Activated T-helper 2 cell treated with anti-CD3 and anti-CD28 coated beads, Interferon-gamma antibody, Interleukin-2, Interleukin-4, amounts not matched to agents 10 μg/mL and 5 μg/mL and 100 μg/mL, durations not matched to agents 14 hours and 24 hours and 36 hours (primary cell): ENCODE measurements around the gene RPP25. TPM values are rescaled to one million over a fixed set of nuclear protein-coding genes. Genes with fewer than 3 reads are reported as not detected.

ENCODE experiments used
- DNase-seq: peaks from one replicate; pipeline ENCODE4 v3.0.0; 2021; ENCODE audit warnings: low spot score
- H3K27ac Mint-ChIP-seq: one replicate; pipeline ENCODE4 v1.8.0; 2021; ENCODE audit warnings: mixed read lengths
- H3K27me3 Mint-ChIP-seq: one replicate; pipeline ENCODE4 v1.8.0; 2021; ENCODE audit warnings: low read depth, mixed read lengths
- H3K36me3 Mint-ChIP-seq: one replicate; pipeline ENCODE4 v1.8.0; 2021; ENCODE audit warnings: low read depth, mixed read lengths
- H3K4me1 Mint-ChIP-seq: one replicate; pipeline ENCODE4 v1.8.0; 2021; ENCODE audit warnings: low read depth, mixed read lengths
- H3K4me3 Mint-ChIP-seq: one replicate; pipeline ENCODE4 v1.8.0; 2021; ENCODE audit warnings: low read depth, mild to moderate bottlenecking, moderate library complexity, mixed read lengths
- H3K9me3 Mint-ChIP-seq: one replicate; pipeline ENCODE4 v1.8.0; 2021; ENCODE audit warnings: mixed read lengths
- intact Hi-C: fragments of 100-400 bp; cut with micrococcal nuclease; formaldehyde crosslinking; loops from one replicate; pipeline ENCODE4 v1.15.1; 2023
- total RNA-seq: library from RNA; stranded (reverse); gene quantifications from 2 replicates; pipeline ENCODE4 v1.2.3, GENCODE V29; 2022

RPP25 gene
- total RNA-seq, 1 donor from 2014 or later = 14.2 TPM

GRCh38 chr15:74983725-74984231 is 27.2 kb upstream of the RPP25 start:
- no peaks in the 10 kb centered on the region for H3K36me3 Mint-ChIP-seq
- DNase-seq = peak; percentile 19
- H3K4me1 Mint-ChIP-seq = peaks cover 9% of the 10 kb centered on the region
- no peak overlapping the region for H3K4me3 Mint-ChIP-seq
- H3K27me3 Mint-ChIP-seq = peaks cover 3% of the 10 kb centered on the region
- no peaks in the 10 kb centered on the region for H3K9me3 Mint-ChIP-seq
- intact Hi-C loops = loop anchor here (1.0 kb wide), 1 partner anchor 22 kb away; no protein-coding TSS in a partner anchor
- H3K27ac Mint-ChIP-seq = peak overlapping the region; percentile 77

- DNase-seq = no peak
- peaks cover 3% of the 10 kb centered on the region for H3K27me3 Mint-ChIP-seq
- no peaks in the 10 kb centered on the region for H3K36me3 Mint-ChIP-seq
- H3K27ac Mint-ChIP-seq = no peak overlapping the region
- intact Hi-C loops = no loop called here
- peaks cover 21% of the 10 kb centered on the region for H3K4me1 Mint-ChIP-seq
- no peak overlapping the region for H3K4me3 Mint-ChIP-seq
- no peaks in the 10 kb centered on the region for H3K9me3 Mint-ChIP-seq
Observed at GRCh38 chr15:74982183-74982582, 25.6 kb upstream of the RPP25 start.

GRCh38 chr15:74978503-74978902 is 21.9 kb upstream of the RPP25 start:
- DNase-seq = no peak
- Mint-ChIP-seq H3K27ac (no peak overlapping the region), H3K27me3 (peaks cover 3% of the 10 kb centered on the region), H3K4me1 (peaks cover 13% of the 10 kb centered on the region), H3K9me3 (no peaks in the 10 kb centered on the region), H3K4me3 (no peak overlapping the region), H3K36me3 (no peaks in the 10 kb centered on the region)
- intact Hi-C loops = no loop called here

GRCh38 chr15:74978077-74978476 is 21.5 kb upstream of the RPP25 start:
- Mint-ChIP-seq H3K27me3 (peaks cover 3% of the 10 kb centered on the region), H3K9me3 (no peaks in the 10 kb centered on the region), H3K36me3 (no peaks in the 10 kb centered on the region), H3K4me3 (no peak overlapping the region), H3K27ac (peak overlapping the region; percentile 49), H3K4me1 (peaks cover 12% of the 10 kb centered on the region)
- no peak for DNase-seq
- intact Hi-C loops = no loop called here

- Mint-ChIP-seq H3K4me3 (no peak overlapping the region), H3K9me3 (no peaks in the 10 kb centered on the region), H3K27me3 (peaks cover 7% of the 10 kb centered on the region), H3K4me1 (peaks cover 12% of the 10 kb centered on the region), H3K36me3 (no peaks in the 10 kb centered on the region), H3K27ac (peak overlapping the region; percentile 49)
- intact Hi-C loops = no loop called here
- no peak for DNase-seq
Observed at GRCh38 chr15:74977599-74977998, 21.0 kb upstream of the RPP25 start.

GRCh38 chr15:74976159-74976558 is 19.6 kb upstream of the RPP25 start:
- no peaks in the 10 kb centered on the region for H3K9me3 Mint-ChIP-seq
- intact Hi-C loops = no loop called here
- H3K4me3 Mint-ChIP-seq = no peak overlapping the region
- no peak for DNase-seq
- peaks cover 12% of the 10 kb centered on the region for H3K4me1 Mint-ChIP-seq
- H3K27me3 Mint-ChIP-seq = peaks cover 7% of the 10 kb centered on the region
- H3K36me3 Mint-ChIP-seq = no peaks in the 10 kb centered on the region
- H3K27ac Mint-ChIP-seq = no peak overlapping the region

- intact Hi-C loops = no loop called here
- Mint-ChIP-seq H3K4me1 (no peaks in the 10 kb centered on the region), H3K27ac (no peak overlapping the region), H3K27me3 (no peaks in the 10 kb centered on the region), H3K4me3 (no peak overlapping the region), H3K9me3 (no peaks in the 10 kb centered on the region), H3K36me3 (no peaks in the 10 kb centered on the region)
- DNase-seq = no peak
Observed at GRCh38 chr15:74967670-74968069, 11.1 kb upstream of the RPP25 start.

GRCh38 chr15:74964794-74965193 is 8.2 kb upstream of the RPP25 start:
- Mint-ChIP-seq H3K27me3 (peaks cover 16% of the 10 kb centered on the region), H3K9me3 (no peaks in the 10 kb centered on the region), H3K27ac (no peak overlapping the region), H3K4me3 (no peak overlapping the region), H3K4me1 (peaks cover 12% of the 10 kb centered on the region), H3K36me3 (no peaks in the 10 kb centered on the region)
- intact Hi-C loops = no loop called here
- no peak for DNase-seq

- no peaks in the 10 kb centered on the region for H3K36me3 Mint-ChIP-seq
- DNase-seq = no peak
- intact Hi-C loops = no loop called here
- H3K9me3 Mint-ChIP-seq = no peaks in the 10 kb centered on the region
- H3K27ac Mint-ChIP-seq = no peak overlapping the region
- no peak overlapping the region for H3K4me3 Mint-ChIP-seq
- peaks cover 31% of the 10 kb centered on the region for H3K27me3 Mint-ChIP-seq
- peaks cover 18% of the 10 kb centered on the region for H3K4me1 Mint-ChIP-seq
Observed at GRCh38 chr15:74963213-74963612, 6.6 kb upstream of the RPP25 start.

- H3K4me1 Mint-ChIP-seq = peaks cover 21% of the 10 kb centered on the region
- no peaks in the 10 kb centered on the region for H3K36me3 Mint-ChIP-seq
- H3K27me3 Mint-ChIP-seq = peaks cover 35% of the 10 kb centered on the region
- H3K9me3 Mint-ChIP-seq = no peaks in the 10 kb centered on the region
- no peak for DNase-seq
- no peak overlapping the region for H3K27ac Mint-ChIP-seq
- intact Hi-C loops = no loop called here
- H3K4me3 Mint-ChIP-seq = no peak overlapping the region
Observed at GRCh38 chr15:74962671-74963070, 6.1 kb upstream of the RPP25 start.

GRCh38 chr15:74962219-74962618 is 5.6 kb upstream of the RPP25 start:
- Mint-ChIP-seq H3K27ac (no peak overlapping the region), H3K36me3 (no peaks in the 10 kb centered on the region), H3K4me3 (no peak overlapping the region), H3K9me3 (no peaks in the 10 kb centered on the region), H3K4me1 (peaks cover 21% of the 10 kb centered on the region), H3K27me3 (peaks cover 39% of the 10 kb centered on the region)
- intact Hi-C loops = no loop called here
- no peak for DNase-seq

- Mint-ChIP-seq H3K27ac (peak overlapping the region; percentile 73), H3K27me3 (peaks cover 39% of the 10 kb centered on the region), H3K4me3 (no peak overlapping the region), H3K9me3 (no peaks in the 10 kb centered on the region), H3K4me1 (peaks cover 21% of the 10 kb centered on the region), H3K36me3 (no peaks in the 10 kb centered on the region)
- intact Hi-C loops = loop anchor here (1.0 kb wide), 1 partner anchor 23 kb away; no protein-coding TSS in a partner anchor
- DNase-seq = no peak
Observed at GRCh38 chr15:74961616-74962015, 5.0 kb upstream of the RPP25 start.

GRCh38 chr15:74960995-74961588 is 4.5 kb upstream of the RPP25 start:
- Mint-ChIP-seq H3K4me1 (peaks cover 21% of the 10 kb centered on the region), H3K27ac (peak overlapping the region; percentile 73), H3K36me3 (no peaks in the 10 kb centered on the region), H3K27me3 (peaks cover 39% of the 10 kb centered on the region), H3K9me3 (no peaks in the 10 kb centered on the region), H3K4me3 (no peak overlapping the region)
- intact Hi-C loops = loop anchor here (1.0 kb wide), 1 partner anchor 23 kb away; no protein-coding TSS in a partner anchor
- DNase-seq = no peak
